Hepatic stellate cell (primary cell): ENCODE results near the gene KDM2A.
"Not testable (repeated sequence)": the region's sequence is repeated elsewhere in the genome, so short reads cannot be mapped to it uniquely, and the experiment has no call there.

Experiments
- DNase-seq: peaks from one replicate; pipeline ENCODE4 v3.0.0; 2011; ENCODE audit warnings: low spot score

KDM2A gene

GRCh38 chr11:67167719-67168118, 48.7 kb downstream of the KDM2A start:
- DNase-seq = no peak

GRCh38 chr11:67168911-67169310, 49.8 kb downstream of the KDM2A start:
- DNase-seq = not testable (repeated sequence)

- no peak for DNase-seq
Observed at GRCh38 chr11:67174311-67174710, 55.2 kb downstream of the KDM2A start.

GRCh38 chr11:67177399-67178281, 58.6 kb downstream of the KDM2A start:
- DNase-seq = no peak

GRCh38 chr11:67178421-67178820, 59.4 kb downstream of the KDM2A start:
- no peak for DNase-seq

GRCh38 chr11:67178878-67179277, 59.8 kb downstream of the KDM2A start:
- DNase-seq = no peak

- no peak for DNase-seq
Observed at GRCh38 chr11:67179892-67180490, 60.9 kb downstream of the KDM2A start.

GRCh38 chr11:67194096-67194495, 75.0 kb downstream of the KDM2A start:
- no peak for DNase-seq

GRCh38 chr11:67195971-67196456, 77.0 kb downstream of the KDM2A start:
- DNase-seq = no peak

- DNase-seq = no peak
Observed at GRCh38 chr11:67197606-67198005, 78.5 kb downstream of the KDM2A start.

- not testable (repeated sequence) for DNase-seq
Observed at GRCh38 chr11:67198781-67199180, 79.7 kb downstream of the KDM2A start.

- DNase-seq = no peak
Observed at GRCh38 chr11:67199751-67200150, 80.7 kb downstream of the KDM2A start.

GRCh38 chr11:67202028-67202427, 83.0 kb downstream of the KDM2A start:
- DNase-seq = no peak

GRCh38 chr11:67204822-67205221, 85.8 kb downstream of the KDM2A start:
- no peak for DNase-seq

- not testable (repeated sequence) for DNase-seq
Observed at GRCh38 chr11:67209222-67209621, 90.2 kb downstream of the KDM2A start.

GRCh38 chr11:67211656-67212436, 92.8 kb downstream of the KDM2A start:
- no peak for DNase-seq

- DNase-seq = no peak
Observed at GRCh38 chr11:67213178-67213621, 94.1 kb downstream of the KDM2A start.

- DNase-seq = no peak
Observed at GRCh38 chr11:67227726-67228125, 108.7 kb downstream of the KDM2A start.

GRCh38 chr11:67230406-67230805, 111.3 kb downstream of the KDM2A start:
- no peak for DNase-seq

GRCh38 chr11:67230886-67231285, 111.8 kb downstream of the KDM2A start:
- no peak for DNase-seq

- no peak for DNase-seq
Observed at GRCh38 chr11:67233584-67234190, 114.6 kb downstream of the KDM2A start.

GRCh38 chr11:67234571-67234970, 115.5 kb downstream of the KDM2A start:
- not testable (repeated sequence) for DNase-seq
